Neural cell (in vitro differentiated cells): Measurements from ENCODE around the gene HELZ. TPM values are rescaled to one million over a fixed set of nuclear protein-coding genes. Genes with fewer than 3 reads are reported as not detected.

Source experiments
- H2AFZ ChIP-seq: fragments of 200-600, 300-800 bp; sonication (generic), shearing (Covaris generic); 2 replicates; pipeline ENCODE4 v1.6.0; 2014; ENCODE audit warnings: low read depth, mild to moderate bottlenecking, antibody characterized with exemption, low read length, moderate library complexity
- H3F3A ChIP-seq: fragments of 200-600 bp; shearing (Covaris generic); 2 replicates; pipeline ENCODE4 v1.6.1; 2016; ENCODE audit warnings: mild to moderate bottlenecking, moderate library complexity, mixed read lengths, antibody characterized with exemption, low read length; ENCODE audit not compliant: insufficient read depth, poor library complexity, severe bottlenecking
- H3K27ac ChIP-seq: fragments of 200-600, 300-800 bp; sonication (generic), shearing (Covaris generic); 2 replicates; pipeline ENCODE4 v1.5.1; 2014; ENCODE audit warnings: mild to moderate bottlenecking, low read length, moderate library complexity
- H3K27me3 ChIP-seq: fragments of 300-800, 200-600 bp; sonication (generic), shearing (Covaris generic); 2 replicates; pipeline ENCODE4 v1.6.0; 2014; ENCODE audit warnings: mild to moderate bottlenecking, low read depth, low read length, moderate library complexity; ENCODE audit not compliant: insufficient read depth
- H3K36me3 ChIP-seq: fragments of 300-800, 200-600 bp; sonication (generic), shearing (Covaris generic); 2 replicates; pipeline ENCODE4 v1.5.1; 2014; ENCODE audit warnings: mild to moderate bottlenecking, antibody characterized with exemption, low read length, moderate library complexity; ENCODE audit not compliant: insufficient read depth
- H3K4me2 ChIP-seq: fragments of 300-800, 200-600 bp; sonication (generic), shearing (Covaris generic); 2 replicates; pipeline ENCODE4 v1.6.0; 2014; ENCODE audit warnings: mild to moderate bottlenecking, low read length
- H3K4me3 ChIP-seq: fragments of 300-800, 200-600 bp; sonication (generic), shearing (Covaris generic); 2 replicates; pipeline ENCODE4 v1.5.1; 2014; ENCODE audit warnings: mild to moderate bottlenecking, low read length, moderate library complexity
- H3K79me2 ChIP-seq: fragments of 200-600 bp; shearing (Covaris generic); replicated peaks from 2 replicates; pipeline ENCODE4 v1.6.0; 2014; ENCODE audit warnings: mild to moderate bottlenecking, low read length, moderate library complexity; ENCODE audit not compliant: insufficient read depth
- H3K9ac ChIP-seq: fragments of 300-800, 200-600 bp; sonication (generic), shearing (Covaris generic); 2 replicates; pipeline ENCODE4 v1.6.1; 2016; ENCODE audit warnings: mild to moderate bottlenecking, low read length, mixed read lengths
- H3K9me2 ChIP-seq: fragments of 200-600 bp; shearing (Covaris generic); 2 replicates; pipeline ENCODE4 v1.6.1; 2016; ENCODE audit warnings: mild to moderate bottlenecking, low read length, mixed read lengths; ENCODE audit not compliant: insufficient read depth
- H3K9me3 ChIP-seq: fragments of 200-600, 300-800 bp; sonication (generic), shearing (Covaris generic); 2 replicates; pipeline ENCODE4 v1.6.1; 2016; ENCODE audit warnings: mild to moderate bottlenecking, mixed run types, low read length, moderate library complexity, mixed read lengths
- H4K20me1 ChIP-seq: fragments of 200-600 bp; shearing (Covaris generic); 2 replicates; pipeline ENCODE4 v1.6.1; 2016; ENCODE audit warnings: mild to moderate bottlenecking, mixed run types; ENCODE audit not compliant: insufficient read depth
- CTCF ChIP-seq: fragments of 450-650 bp; IDR thresholded peaks from 2 replicates; pipeline ENCODE4 v1.5.1; 2014; ENCODE audit warnings: antibody characterized with exemption, mild to moderate bottlenecking, moderate library complexity; ENCODE audit not compliant: poor library complexity, severe bottlenecking
- EZH2 ChIP-seq: fragments of 200-600, 300-800 bp; shearing (Covaris generic), sonication (generic); IDR thresholded peaks from 2 replicates; pipeline ENCODE4 v1.6.1; 2014; ENCODE audit warnings: antibody characterized with exemption, low read length, borderline replicate concordance, mild to moderate bottlenecking; ENCODE audit not compliant: insufficient read depth, poor library complexity, severe bottlenecking
- MXI1 ChIP-seq: fragments of 450-650 bp; conservative IDR thresholded peaks from 2 replicates; pipeline ENCODE4 v1.6.1; 2014; ENCODE audit warnings: antibody characterized with exemption, mild to moderate bottlenecking; ENCODE audit not compliant: poor library complexity, severe bottlenecking
- POLR2AphosphoS5 ChIP-seq: IDR thresholded peaks from 2 replicates; pipeline ENCODE4 v1.6.1; 2012
- RAD21 ChIP-seq: fragments of 450-650 bp; conservative IDR thresholded peaks from 2 replicates; pipeline ENCODE4 v1.6.1; 2014; ENCODE audit warnings: antibody characterized with exemption, mild to moderate bottlenecking, moderate library complexity
- SMC3 ChIP-seq: fragments of 450-650 bp; conservative IDR thresholded peaks from 2 replicates; pipeline ENCODE4 v1.6.1; 2014; ENCODE audit warnings: antibody characterized with exemption, mild to moderate bottlenecking, moderate library complexity; ENCODE audit not compliant: poor library complexity
- TAF1 ChIP-seq: IDR thresholded peaks from 2 replicates; pipeline ENCODE4 v1.6.1; 2012; ENCODE audit warnings: low read depth
- polyA plus RNA-seq: library from polyadenylated mRNA; depleted of rRNA; stranded (reverse); fragments of >200 nt; gene quantifications from 2 replicates; pipeline ENCODE4 v1.2.3, GENCODE V29; 2014
- TF ChIP-seq, protein P1 (sequence below): IDR thresholded peaks from 2 replicates; pipeline ENCODE4 v1.6.1; 2012; ENCODE audit warnings: borderline replicate concordance

HELZ gene
- polyA plus RNA-seq, 1 donor from 2014 or later: 11.7 TPM

- no peak overlapping the region for H2AFZ ChIP-seq
- H3K27me3 ChIP-seq: no peaks in the 10 kb centered on the region
- no peaks in the 10 kb centered on the region for H4K20me1 ChIP-seq
- no peaks in the 10 kb centered on the region for H3K36me3 ChIP-seq
- H3K9ac ChIP-seq: no peak overlapping the region
- no peak overlapping the region for H3K27ac ChIP-seq
- no peak for TF ChIP-seq EZH2
- no peak for TF ChIP-seq CTCF
- no peak for TF ChIP-seq TAF1
- no peak for TF ChIP-seq MXI1
- TF ChIP-seq, protein P1, sequence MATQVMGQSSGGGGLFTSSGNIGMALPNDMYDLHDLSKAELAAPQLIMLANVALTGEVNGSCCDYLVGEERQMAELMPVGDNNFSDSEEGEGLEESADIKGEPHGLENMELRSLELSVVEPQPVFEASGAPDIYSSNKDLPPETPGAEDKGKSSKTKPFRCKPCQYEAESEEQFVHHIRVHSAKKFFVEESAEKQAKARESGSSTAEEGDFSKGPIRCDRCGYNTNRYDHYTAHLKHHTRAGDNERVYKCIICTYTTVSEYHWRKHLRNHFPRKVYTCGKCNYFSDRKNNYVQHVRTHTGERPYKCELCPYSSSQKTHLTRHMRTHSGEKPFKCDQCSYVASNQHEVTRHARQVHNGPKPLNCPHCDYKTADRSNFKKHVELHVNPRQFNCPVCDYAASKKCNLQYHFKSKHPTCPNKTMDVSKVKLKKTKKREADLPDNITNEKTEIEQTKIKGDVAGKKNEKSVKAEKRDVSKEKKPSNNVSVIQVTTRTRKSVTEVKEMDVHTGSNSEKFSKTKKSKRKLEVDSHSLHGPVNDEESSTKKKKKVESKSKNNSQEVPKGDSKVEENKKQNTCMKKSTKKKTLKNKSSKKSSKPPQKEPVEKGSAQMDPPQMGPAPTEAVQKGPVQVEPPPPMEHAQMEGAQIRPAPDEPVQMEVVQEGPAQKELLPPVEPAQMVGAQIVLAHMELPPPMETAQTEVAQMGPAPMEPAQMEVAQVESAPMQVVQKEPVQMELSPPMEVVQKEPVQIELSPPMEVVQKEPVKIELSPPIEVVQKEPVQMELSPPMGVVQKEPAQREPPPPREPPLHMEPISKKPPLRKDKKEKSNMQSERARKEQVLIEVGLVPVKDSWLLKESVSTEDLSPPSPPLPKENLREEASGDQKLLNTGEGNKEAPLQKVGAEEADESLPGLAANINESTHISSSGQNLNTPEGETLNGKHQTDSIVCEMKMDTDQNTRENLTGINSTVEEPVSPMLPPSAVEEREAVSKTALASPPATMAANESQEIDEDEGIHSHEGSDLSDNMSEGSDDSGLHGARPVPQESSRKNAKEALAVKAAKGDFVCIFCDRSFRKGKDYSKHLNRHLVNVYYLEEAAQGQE: no peak
- no peaks in the 10 kb centered on the region for H3K9me2 ChIP-seq
- no peaks in the 10 kb centered on the region for H3F3A ChIP-seq
- no peak overlapping the region for H3K4me2 ChIP-seq
- H3K79me2 ChIP-seq: no peaks in the 10 kb centered on the region
- no peak overlapping the region for H3K4me3 ChIP-seq
- no peaks in the 10 kb centered on the region for H3K9me3 ChIP-seq
These were observed 20.5 kb upstream of the HELZ start for GRCh38 chr17:67265436-67266019.

- Histone ChIP-seq H2AFZ (no peak overlapping the region), H3K36me3 (no peaks in the 10 kb centered on the region), H3K9ac (no peak overlapping the region), H3K4me3 (no peak overlapping the region), H3K27me3 (no peaks in the 10 kb centered on the region), H3F3A (no peaks in the 10 kb centered on the region), H4K20me1 (no peaks in the 10 kb centered on the region), H3K4me2 (no peak overlapping the region), H3K27ac (no peak overlapping the region), H3K9me2 (no peaks in the 10 kb centered on the region), H3K79me2 (no peaks in the 10 kb centered on the region), H3K9me3 (no peaks in the 10 kb centered on the region)
- no peak for TF ChIP-seq SMC3
- no peak for TF ChIP-seq TAF1
- no peak for TF ChIP-seq CTCF
- no peak for TF ChIP-seq POLR2AphosphoS5
- TF ChIP-seq, protein P1: no peak
- TF ChIP-seq RAD21: no peak
- no peak for TF ChIP-seq EZH2
These were observed 17.6 kb upstream of the HELZ start for GRCh38 chr17:67262435-67263117.
